ENCODE measurements around the gene BAAT.

- TF ChIP-seq POLR2A (IDR thresholded peaks at IDR 0.05) (no peak), CTCF (IDR thresholded peaks at IDR 0.05) (no peak)
These were observed 2.9 kb downstream of the BAAT start for GRCh38 chr9:101381833-101382342.

All from testis (tissue), 2 donors.